ENCODE measurements around the gene MGMT. TPM values are rescaled to one million over a fixed set of nuclear protein-coding genes. Genes with fewer than 3 reads are reported as not detected.

MGMT gene
- total RNA-seq, 1 donor from 2014 or later: 51.4 TPM

DNA sequence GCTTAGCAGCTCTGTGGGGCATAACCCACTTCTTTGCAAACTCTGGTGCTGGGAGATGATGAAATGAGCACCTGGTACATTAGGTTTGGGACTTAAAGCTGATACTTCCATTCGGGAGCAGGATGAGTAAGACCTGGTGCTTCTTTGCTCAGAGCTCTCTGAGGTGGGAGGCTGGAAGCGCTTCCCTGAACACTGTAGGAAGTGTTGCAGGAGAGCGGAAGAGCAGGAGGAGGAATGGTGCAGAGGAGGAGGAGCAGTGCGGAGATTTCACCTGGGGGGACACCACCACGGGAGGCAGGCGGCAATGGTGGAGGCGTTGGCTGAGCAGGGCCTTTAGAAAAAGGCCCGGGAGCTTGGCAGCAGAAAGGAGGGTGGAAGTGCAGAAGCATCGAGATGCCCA is 142.5 kb downstream of the MGMT start:
- no peak for DNase-seq (ENCODE audit: low read depth)

DNA sequence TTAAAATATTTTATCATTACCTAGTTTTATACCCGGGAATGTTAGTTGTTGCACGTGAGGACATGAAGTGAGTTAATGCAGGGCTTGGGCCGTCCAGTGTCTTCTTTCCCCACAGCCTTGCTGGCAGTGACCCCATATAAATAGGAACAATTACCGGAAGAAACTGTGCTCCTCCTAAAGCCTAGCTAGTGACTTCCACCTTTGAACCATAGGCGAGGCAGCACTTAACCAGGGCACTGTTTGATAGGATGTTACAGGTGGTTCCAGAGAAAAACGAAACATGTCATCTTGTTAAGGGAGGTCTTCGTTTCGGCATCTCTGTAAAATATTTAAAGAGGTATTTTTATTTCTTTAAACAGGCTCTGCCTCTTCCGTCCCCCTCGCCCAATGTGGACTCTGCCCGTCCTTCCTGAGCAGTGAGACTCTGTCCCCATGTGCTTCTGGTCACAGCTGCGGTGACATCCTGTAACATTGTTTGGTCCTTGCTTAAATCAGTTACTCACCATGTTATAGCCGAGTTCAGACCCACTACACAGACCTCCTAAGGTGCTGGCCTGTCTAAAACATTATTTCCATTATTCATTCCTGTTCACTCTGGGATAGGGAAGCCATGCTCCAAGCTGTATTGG is 145.6 kb downstream of the MGMT start:
- no peak for DNase-seq (ENCODE audit: low read depth)
- TF ChIP-seq, protein P1, sequence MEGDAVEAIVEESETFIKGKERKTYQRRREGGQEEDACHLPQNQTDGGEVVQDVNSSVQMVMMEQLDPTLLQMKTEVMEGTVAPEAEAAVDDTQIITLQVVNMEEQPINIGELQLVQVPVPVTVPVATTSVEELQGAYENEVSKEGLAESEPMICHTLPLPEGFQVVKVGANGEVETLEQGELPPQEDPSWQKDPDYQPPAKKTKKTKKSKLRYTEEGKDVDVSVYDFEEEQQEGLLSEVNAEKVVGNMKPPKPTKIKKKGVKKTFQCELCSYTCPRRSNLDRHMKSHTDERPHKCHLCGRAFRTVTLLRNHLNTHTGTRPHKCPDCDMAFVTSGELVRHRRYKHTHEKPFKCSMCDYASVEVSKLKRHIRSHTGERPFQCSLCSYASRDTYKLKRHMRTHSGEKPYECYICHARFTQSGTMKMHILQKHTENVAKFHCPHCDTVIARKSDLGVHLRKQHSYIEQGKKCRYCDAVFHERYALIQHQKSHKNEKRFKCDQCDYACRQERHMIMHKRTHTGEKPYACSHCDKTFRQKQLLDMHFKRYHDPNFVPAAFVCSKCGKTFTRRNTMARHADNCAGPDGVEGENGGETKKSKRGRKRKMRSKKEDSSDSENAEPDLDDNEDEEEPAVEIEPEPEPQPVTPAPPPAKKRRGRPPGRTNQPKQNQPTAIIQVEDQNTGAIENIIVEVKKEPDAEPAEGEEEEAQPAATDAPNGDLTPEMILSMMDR (conservative IDR thresholded peaks at IDR 0.05; ENCODE audit: low read depth, low read length): no peak

More for the DNA sequence above, 142.5 kb downstream of the MGMT start:
- no peak overlapping the region for H3K4me3 ChIP-seq (ENCODE audit: low read depth, low read length)
- TF ChIP-seq, protein P1 (conservative IDR thresholded peaks at IDR 0.05; ENCODE audit: low read depth, low read length): no peak

DNA sequence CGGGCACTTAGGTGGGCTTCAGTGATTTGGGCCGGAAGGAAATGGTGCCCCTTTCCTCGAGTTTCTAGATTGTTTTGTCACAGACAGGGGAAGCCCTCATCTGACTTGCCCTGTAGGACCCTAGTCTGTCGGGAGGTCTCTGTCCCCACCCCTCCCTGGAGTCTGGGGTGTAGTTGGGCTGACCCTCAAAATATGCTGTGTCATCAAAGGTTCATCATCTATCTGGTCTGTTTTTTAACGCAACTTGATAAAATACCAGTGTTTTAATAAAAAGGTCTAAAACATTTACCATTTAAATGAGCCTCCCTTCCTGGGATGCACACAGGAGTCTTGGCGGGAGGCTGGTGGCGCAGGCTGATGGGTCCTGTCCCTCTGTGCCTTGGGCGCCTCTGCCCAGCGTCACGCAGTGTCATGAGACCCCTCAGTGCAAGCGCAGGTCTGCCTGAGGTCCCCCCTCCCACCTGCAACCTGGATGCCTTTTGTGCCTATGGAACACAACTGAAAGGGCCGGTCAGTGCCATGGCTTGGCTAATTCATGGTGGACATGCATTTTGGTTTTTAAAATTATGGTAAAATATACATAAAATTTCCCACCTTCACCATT is 146.4 kb downstream of the MGMT start:
- TF ChIP-seq, protein P1 (conservative IDR thresholded peaks at IDR 0.05; ENCODE audit: low read depth, low read length): no peak
- DNase-seq (ENCODE audit: low read depth): no peak
- no peak overlapping the region for H3K4me3 ChIP-seq (ENCODE audit: low read depth, low read length)

More for the DNA sequence above, 145.6 kb downstream of the MGMT start:
- H3K4me3 ChIP-seq (ENCODE audit: low read depth, low read length): no peak overlapping the region

DNA sequence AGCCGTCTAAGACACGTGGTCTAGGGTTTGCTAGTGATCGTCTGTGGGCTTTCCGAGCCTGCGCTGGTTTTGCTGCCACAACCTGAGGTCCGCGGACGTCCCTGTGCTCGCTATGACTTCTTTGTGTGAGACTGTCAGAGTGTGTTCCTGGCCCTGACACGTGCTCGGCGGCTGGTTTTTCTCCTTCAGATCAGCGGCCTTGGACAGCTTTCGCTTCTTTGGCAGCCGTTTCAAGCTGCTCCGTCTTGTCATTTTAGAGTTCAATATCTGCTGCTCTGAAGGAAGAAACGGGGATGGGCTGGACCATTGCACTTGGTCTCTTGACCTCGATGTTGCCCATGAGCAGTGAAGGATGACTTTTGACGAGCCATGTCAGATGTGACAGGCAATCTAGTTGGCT is 147.3 kb downstream of the MGMT start:
- DNase-seq (ENCODE audit: low read depth): no peak
- TF ChIP-seq, protein P1 (conservative IDR thresholded peaks at IDR 0.05; ENCODE audit: low read depth, low read length): no peak
- peak overlapping the region; percentile 34 for H3K4me3 ChIP-seq (ENCODE audit: low read depth, low read length)

DNA sequence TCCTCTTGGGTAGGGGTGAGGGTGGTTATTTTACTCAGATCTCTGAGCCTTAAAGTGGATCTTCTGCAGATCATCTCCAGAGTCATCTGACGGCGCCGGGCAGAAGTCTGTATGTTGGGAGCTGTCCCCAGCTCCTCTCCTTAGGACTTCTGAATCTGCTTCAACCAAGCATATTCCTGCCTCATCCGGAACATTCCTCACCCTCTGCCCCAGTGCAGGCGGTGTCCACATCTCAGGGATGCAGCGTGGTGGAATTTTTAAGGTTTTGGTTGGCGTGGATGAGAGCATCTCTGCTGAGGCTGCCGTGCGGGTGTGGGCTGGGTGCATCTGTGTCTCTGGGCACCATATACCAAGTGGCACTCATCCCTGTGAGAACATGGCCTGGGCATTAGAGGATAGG is 148.3 kb downstream of the MGMT start:
- H3K4me3 ChIP-seq (ENCODE audit: low read depth, low read length): no peak overlapping the region
- no peak for DNase-seq (ENCODE audit: low read depth)
- TF ChIP-seq, protein P1 (conservative IDR thresholded peaks at IDR 0.05; ENCODE audit: low read depth, low read length): no peak

DNA sequence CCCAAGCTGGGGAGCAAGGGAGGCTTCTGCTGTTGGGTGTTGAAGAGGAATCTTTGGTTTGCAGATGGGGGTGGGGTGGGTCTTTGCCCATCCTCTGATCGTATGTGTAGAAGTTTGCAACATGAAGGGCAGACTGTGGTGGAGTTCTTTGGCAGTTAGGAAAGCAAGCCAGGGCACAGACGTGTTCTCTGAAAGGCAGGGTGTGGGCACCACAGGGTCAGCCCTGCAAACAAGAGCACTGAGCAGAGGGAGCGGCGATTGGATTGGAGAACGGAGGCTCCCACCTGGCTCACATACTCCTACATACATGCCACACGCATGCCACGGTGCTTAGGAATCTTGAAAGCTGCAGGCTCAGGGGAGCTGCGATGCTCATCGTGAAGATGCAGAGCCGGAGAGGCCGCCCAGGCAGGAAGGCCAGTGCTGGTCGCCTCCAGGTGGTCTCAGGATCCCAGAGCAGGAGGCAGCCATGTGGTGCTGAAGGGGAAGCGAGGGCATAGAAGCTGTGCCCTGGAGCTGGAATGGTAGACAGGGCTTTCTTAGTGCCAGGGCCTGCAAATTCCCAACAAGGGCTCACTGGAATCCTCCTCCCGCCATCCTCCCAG is 149.0 kb downstream of the MGMT start:
- TF ChIP-seq, protein P1 (conservative IDR thresholded peaks at IDR 0.05; ENCODE audit: low read depth, low read length): no peak
- DNase-seq (ENCODE audit: low read depth): no peak
- H3K4me3 ChIP-seq (ENCODE audit: low read depth, low read length): no peak overlapping the region

Measured in epithelial cell of proximal tubule (primary cell).